IMR-90 (cell line): ENCODE results near the gene PRKACG. TPM values are rescaled to one million over a fixed set of nuclear protein-coding genes. Genes with fewer than 3 reads are reported as not detected.

Source experiments
- ATAC-seq: fragments of 200-7000 bp; cut with Tn5 transposase; 2 replicates; pipeline ENCODE4 v1.9.1; 2020; ENCODE audit warnings: low read depth, mild to moderate bottlenecking, moderate library complexity
- BruUV-seq: library from RNA; stranded (reverse); fragments of 400-500 nt; replicated peaks from 2 replicates; lab custom pipeline; 2021; lab: Mats Ljungman, UMichigan
- CTCF ChIA-PET: fragments of 300-600 bp; formaldehyde crosslinking; extraction: SDS; loops from one replicate; lab custom pipeline; 2021; ENCODE audit warnings: antibody characterized with exemption; lab: Yijun Ruan, JAX
- POLR2A ChIA-PET: fragments of 300-600 bp; sonication (Branson Sonifier 250); formaldehyde crosslinking; loops from one replicate; lab custom pipeline; 2022; ENCODE audit warnings: antibody characterized with exemption; ENCODE audit not compliant: unreplicated experiment; lab: Charles Lee
- DNase-seq: peaks from one replicate; pipeline ENCODE4 v3.0.0; 2013
- H2AFZ ChIP-seq: replicated peaks from 2 replicates; pipeline ENCODE3; 2013; ENCODE audit warnings: low read length, mild to moderate bottlenecking; ENCODE audit not compliant: poor library complexity
- H2AK5ac ChIP-seq: 2 replicates; pipeline ENCODE4 v1.6.1; 2013; ENCODE audit warnings: low read depth, low read length, inconsistent platforms
- H2AK9ac ChIP-seq: replicated peaks from 2 replicates; pipeline ENCODE3; 2013; ENCODE audit warnings: mild to moderate bottlenecking, low read depth, low read length, moderate library complexity; ENCODE audit not compliant: poor library complexity
- H2BK120ac ChIP-seq: 2 replicates; pipeline ENCODE4 v1.6.1; 2013; ENCODE audit warnings: low read depth, low read length, inconsistent platforms
- H2BK15ac ChIP-seq: 3 replicates; pipeline ENCODE4 v1.6.1; 2013; ENCODE audit warnings: low read depth, low read length, inconsistent platforms
- H2BK20ac ChIP-seq: 2 replicates; pipeline ENCODE4 v1.6.1; 2013; ENCODE audit warnings: low read depth, mild to moderate bottlenecking, inconsistent platforms, low read length, moderate library complexity
- H2BK5ac ChIP-seq: 2 replicates; pipeline ENCODE4 v1.6.1; 2013; ENCODE audit warnings: mild to moderate bottlenecking, low read depth, low read length, inconsistent platforms; ENCODE audit not compliant: poor library complexity, severe bottlenecking
- H3K14ac ChIP-seq: replicated peaks from 2 replicates; pipeline ENCODE4 v1.6.1; 2013; ENCODE audit warnings: low read depth, low read length, inconsistent platforms
- H3K18ac ChIP-seq: 2 replicates; pipeline ENCODE4 v1.6.1; 2013; ENCODE audit warnings: low read depth, low read length, control low read depth
- H3K23ac ChIP-seq: 2 replicates; pipeline ENCODE4 v1.6.1; 2013; ENCODE audit warnings: low read depth, low read length, inconsistent platforms
- H3K27ac ChIP-seq: 2 replicates; pipeline ENCODE4 v1.5.1; 2013; ENCODE audit warnings: mild to moderate bottlenecking, control low read depth, low read length; ENCODE audit not compliant: insufficient read depth
- H3K27me3 ChIP-seq: 2 replicates; pipeline ENCODE4 v1.6.1; 2013; ENCODE audit warnings: low read length; ENCODE audit not compliant: control insufficient read depth, insufficient read depth
- H3K36me3 ChIP-seq: 2 replicates; pipeline ENCODE4 v1.6.1; 2013; ENCODE audit warnings: low read length, mixed read lengths; ENCODE audit not compliant: control insufficient read depth, insufficient read depth
- H3K4ac ChIP-seq: 2 replicates; pipeline ENCODE4 v1.6.1; 2013; ENCODE audit warnings: low read depth, low read length, inconsistent platforms
- H3K4me1 ChIP-seq: 2 replicates; pipeline ENCODE4 v1.6.1; 2013; ENCODE audit warnings: low read length, mixed read lengths; ENCODE audit not compliant: control insufficient read depth, insufficient read depth
- H3K4me2 ChIP-seq: 2 replicates; pipeline ENCODE4 v1.6.1; 2013; ENCODE audit warnings: low read depth, mild to moderate bottlenecking, control low read depth, low read length, moderate library complexity
- H3K4me3 ChIP-seq: 2 replicates; pipeline ENCODE4 v1.5.1; 2013; ENCODE audit warnings: low read depth, mild to moderate bottlenecking, control low read depth, low read length, moderate library complexity; ENCODE audit not compliant: insufficient read depth
- H3K56ac ChIP-seq: 2 replicates; pipeline ENCODE4 v1.6.1; 2013; ENCODE audit warnings: low read length, inconsistent platforms; ENCODE audit not compliant: insufficient read depth; ENCODE audit errors: extremely low read depth
- H3K79me1 ChIP-seq, 2 experiments: 2 replicates each; pipeline ENCODE4 v1.6.1; 2013; ENCODE audit warnings: low read length in 2 of 2, inconsistent platforms in 1 of 2, low read depth in 1 of 2
- H3K9ac ChIP-seq: 2 replicates; pipeline ENCODE4 v1.6.1; 2013; ENCODE audit warnings: low read depth, low read length, control low read depth
- H3K9me1 ChIP-seq: 2 replicates; pipeline ENCODE4 v1.6.1; 2013; ENCODE audit warnings: low read length, inconsistent platforms; ENCODE audit not compliant: insufficient read depth
- H3K9me3 ChIP-seq: 2 replicates; pipeline ENCODE4 v1.6.1; 2013; ENCODE audit warnings: low read length; ENCODE audit not compliant: control insufficient read depth, insufficient read depth
- H4K20me1 ChIP-seq: 2 replicates; pipeline ENCODE4 v1.6.1; 2013; ENCODE audit warnings: low read length, inconsistent platforms; ENCODE audit not compliant: insufficient read depth
- H4K5ac ChIP-seq: 2 replicates; pipeline ENCODE4 v1.6.1; 2013; ENCODE audit warnings: mild to moderate bottlenecking, low read depth, low read length, control low read depth
- H4K8ac ChIP-seq, 2 experiments: 2 replicates each; pipeline ENCODE4 v1.6.1; 2013; ENCODE audit warnings: low read depth in 2 of 2, low read length in 2 of 2, control low read depth in 1 of 2, inconsistent platforms in 1 of 2
- H4K91ac ChIP-seq: 2 replicates; pipeline ENCODE4 v1.6.1; 2013; ENCODE audit warnings: low read depth, low read length, inconsistent platforms; ENCODE audit not compliant: insufficient read depth
- BHLHE40 ChIP-seq: fragments of 150-350 bp; IDR thresholded peaks from 2 replicates; pipeline ENCODE4 v1.6.1; 2016; ENCODE audit warnings: mild to moderate bottlenecking, low read depth, low read length
- CEBPB ChIP-seq: IDR thresholded peaks from 2 replicates; pipeline ENCODE4 v1.6.1; 2012; ENCODE audit warnings: low read depth, low read length, improper control_type of control experiment
- CHD1 ChIP-seq: IDR thresholded peaks from 2 replicates; pipeline ENCODE4 v1.6.1; 2012; ENCODE audit warnings: low read depth, low read length, improper control_type of control experiment
- ELK1 ChIP-seq: fragments of 150-350 bp; IDR thresholded peaks from 2 replicates; pipeline ENCODE4 v1.6.1; 2016; ENCODE audit warnings: low read depth, mild to moderate bottlenecking, low read length, moderate library complexity, borderline replicate concordance
- FOS ChIP-seq: fragments of 150-350 bp; IDR thresholded peaks from 2 replicates; pipeline ENCODE4 v1.6.1; 2016; ENCODE audit warnings: low read depth, low read length
- MAFK ChIP-seq: IDR thresholded peaks from 2 replicates; pipeline ENCODE4 v1.6.1; 2012; ENCODE audit warnings: low read depth, low read length, improper control_type of control experiment
- MAZ ChIP-seq: IDR thresholded peaks from 2 replicates; pipeline ENCODE4 v1.6.1; 2012; ENCODE audit warnings: low read depth, mild to moderate bottlenecking, low read length, improper control_type of control experiment, moderate library complexity, borderline replicate concordance
- MXI1 ChIP-seq: IDR thresholded peaks from 2 replicates; pipeline ENCODE4 v1.6.1; 2012; ENCODE audit warnings: low read depth, mild to moderate bottlenecking, low read length, moderate library complexity, borderline replicate concordance
- NFE2L2 ChIP-seq: fragments of 150-350 bp; IDR thresholded peaks from 2 replicates; pipeline ENCODE4 v1.6.1; 2016; ENCODE audit warnings: low read depth, mild to moderate bottlenecking, low read length
- POLR2A ChIP-seq: IDR thresholded peaks from 2 replicates; pipeline ENCODE4 v1.6.1; 2012; ENCODE audit warnings: mild to moderate bottlenecking, low read depth, low read length
- RAD21 ChIP-seq: IDR thresholded peaks from 2 replicates; pipeline ENCODE4 v1.6.1; 2012; ENCODE audit warnings: low read length, improper control_type of control experiment
- RCOR1 ChIP-seq: IDR thresholded peaks from 2 replicates; pipeline ENCODE4 v1.6.1; 2012; ENCODE audit warnings: mild to moderate bottlenecking, low read length, improper control_type of control experiment; ENCODE audit not compliant: insufficient replicate concordance
- RFX5 ChIP-seq: IDR thresholded peaks from 2 replicates; pipeline ENCODE4 v1.8.0; 2012; ENCODE audit warnings: low read depth, mild to moderate bottlenecking, low read length, moderate library complexity
- SMC3 ChIP-seq: fragments of 150-350 bp; IDR thresholded peaks from 2 replicates; pipeline ENCODE4 v1.6.1; 2016; ENCODE audit warnings: low read depth, mild to moderate bottlenecking, antibody characterized with exemption, low read length, moderate library complexity
- USF2 ChIP-seq: fragments of 150-350 bp; IDR thresholded peaks from 2 replicates; pipeline ENCODE4 v1.6.1; 2017; ENCODE audit warnings: mild to moderate bottlenecking, antibody characterized with exemption, low read length, low read depth
- whole genome bisulfite sequencing, 2 experiments: methylation state at CpG; one replicate each; pipeline versions ENCODE4 v1.1.5 to v1.1.7; 2013; ENCODE audit warnings: missing lambda C conversion rate in 2 of 2; ENCODE audit not compliant: insufficient read length in 1 of 2; ENCODE audit errors: extremely low coverage in 2 of 2; 5-methylcytosine and 5-hydroxymethylcytosine counted together
- dilution Hi-C: fragments of 300-500 bp; cut with HindIII; formaldehyde crosslinking; loops from one replicate; pipeline ENCODE4 v1.14.3; 2018; ENCODE audit warnings: low sequenced_read_pairs; ENCODE audit not compliant: unreplicated experiment
- in situ Hi-C: fragments of 300-500 bp; cut with MboI; formaldehyde crosslinking; loops from 3 replicates; pipeline ENCODE4 v1.14.3; 2019; ENCODE audit warnings: low sequenced_read_pairs, inconsistent platforms, mixed read lengths
- intact Hi-C: fragments of 100-400 bp; cut with micrococcal nuclease; formaldehyde crosslinking; loops from 2 replicates; pipeline ENCODE4 v1.10.0; 2022
- polyA plus RNA-seq, 3 experiments: library from polyadenylated mRNA; depleted of rRNA; stranded (reverse); fragments of >200 nt; gene quantifications; 2 replicates each; pipeline ENCODE4 v1.2.3, GENCODE V29; 2012; ENCODE audit warnings: low replicate concordance in 1 of 3
- total RNA-seq: library from RNA; depleted of rRNA; stranded (reverse); fragments of >200 nt; gene quantifications from 2 replicates; pipeline ENCODE4 v1.2.3, GENCODE V29; 2012
- TF ChIP-seq, protein P1 (sequence below): conservative IDR thresholded peaks from 2 replicates; pipeline ENCODE4 v1.5.1; 2012; ENCODE audit warnings: mild to moderate bottlenecking, low read depth, low read length, improper control_type of control experiment

Gene PRKACG
- total and polyA plus RNA-seq, 2 of the 4 experiments (the other 2 are of a cell fraction), result not detected

DNA sequence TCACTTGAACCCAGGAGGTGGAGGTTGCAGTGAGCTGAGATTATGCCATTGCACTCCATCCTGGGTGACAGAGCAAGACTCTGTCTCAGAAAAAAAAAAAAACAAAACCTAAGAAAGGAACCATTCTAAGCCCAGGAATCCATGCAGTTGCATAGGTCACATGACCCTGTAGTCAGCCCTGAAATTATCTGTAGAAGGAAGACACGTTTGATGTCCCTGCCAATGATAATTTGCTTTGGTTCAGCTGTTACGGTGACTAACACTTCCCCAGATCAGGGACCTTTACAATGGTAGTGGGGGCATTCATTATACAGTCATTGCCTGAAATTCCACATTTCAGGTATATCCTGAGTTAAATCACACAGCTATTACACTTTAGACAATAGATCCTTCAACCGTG is 50.5 kb downstream of the PRKACG start:
- H2AK5ac ChIP-seq, result no peak overlapping the region
- H4K5ac ChIP-seq, result no peak overlapping the region
- H3K4me3 ChIP-seq, result no peak overlapping the region
- H4K20me1 ChIP-seq, result no peaks in the 10 kb centered on the region
- H4K8ac ChIP-seq, result no peak overlapping the region
- H3K18ac ChIP-seq, result no peak overlapping the region
- BruUV-seq, result no TSS peak
- no peaks in the 10 kb centered on the region for H3K79me1 ChIP-seq
- no peak overlapping the region for H3K27ac ChIP-seq
- H2BK20ac ChIP-seq, result no peak overlapping the region
- H2BK15ac ChIP-seq, result no peak overlapping the region
- no peak overlapping the region for H2AK9ac ChIP-seq
- no peaks in the 10 kb centered on the region; the same call in 1 of the 2 replicates for H3K27me3 ChIP-seq
- H2AFZ ChIP-seq, result no peak overlapping the region
- intact Hi-C loops, result no loop called here
- H3K4ac ChIP-seq, result no peak overlapping the region
- in situ Hi-C loops, result no loop called here
- dilution Hi-C loops, result no loop called here
- H2BK5ac ChIP-seq, result no peak overlapping the region
- ChIA-PET POLR2A (no interaction called here), CTCF (interaction anchor here (0.6 to 1.7 kb wide), 3 partner anchors 13 to 209 kb away, joined by 3 to 5 read pairs (median 4); no protein-coding TSS in a partner anchor)
- no peak overlapping the region for H3K23ac ChIP-seq
- H3K36me3 ChIP-seq, result no peaks in the 10 kb centered on the region
- H3K9ac ChIP-seq, result no peak overlapping the region
- no peak overlapping the region for H3K14ac ChIP-seq
- no peak overlapping the region for H4K91ac ChIP-seq
- no CpG with 5 or more reads among the region's 3 CpGs for WGBS, 2 experiments
- no peak for TF ChIP-seq RCOR1
- TF ChIP-seq USF2, result no peak
- TF ChIP-seq, protein P1, sequence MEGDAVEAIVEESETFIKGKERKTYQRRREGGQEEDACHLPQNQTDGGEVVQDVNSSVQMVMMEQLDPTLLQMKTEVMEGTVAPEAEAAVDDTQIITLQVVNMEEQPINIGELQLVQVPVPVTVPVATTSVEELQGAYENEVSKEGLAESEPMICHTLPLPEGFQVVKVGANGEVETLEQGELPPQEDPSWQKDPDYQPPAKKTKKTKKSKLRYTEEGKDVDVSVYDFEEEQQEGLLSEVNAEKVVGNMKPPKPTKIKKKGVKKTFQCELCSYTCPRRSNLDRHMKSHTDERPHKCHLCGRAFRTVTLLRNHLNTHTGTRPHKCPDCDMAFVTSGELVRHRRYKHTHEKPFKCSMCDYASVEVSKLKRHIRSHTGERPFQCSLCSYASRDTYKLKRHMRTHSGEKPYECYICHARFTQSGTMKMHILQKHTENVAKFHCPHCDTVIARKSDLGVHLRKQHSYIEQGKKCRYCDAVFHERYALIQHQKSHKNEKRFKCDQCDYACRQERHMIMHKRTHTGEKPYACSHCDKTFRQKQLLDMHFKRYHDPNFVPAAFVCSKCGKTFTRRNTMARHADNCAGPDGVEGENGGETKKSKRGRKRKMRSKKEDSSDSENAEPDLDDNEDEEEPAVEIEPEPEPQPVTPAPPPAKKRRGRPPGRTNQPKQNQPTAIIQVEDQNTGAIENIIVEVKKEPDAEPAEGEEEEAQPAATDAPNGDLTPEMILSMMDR, result no peak
- no peak for TF ChIP-seq RFX5
- no peak for TF ChIP-seq MAZ
- TF ChIP-seq BHLHE40, result no peak
- no peak for TF ChIP-seq ELK1
- no peak for TF ChIP-seq RAD21
- TF ChIP-seq MAFK, result no peak
- TF ChIP-seq CHD1, result no peak
- no peak for TF ChIP-seq POLR2A
- no peak for TF ChIP-seq MXI1
- no peak for TF ChIP-seq CEBPB
- TF ChIP-seq SMC3, result no peak
- TF ChIP-seq FOS, result no peak
- no peak for TF ChIP-seq NFE2L2
- DNase-seq (no peak), ATAC-seq (no peak)
- no peaks in the 10 kb centered on the region for H3K9me3 ChIP-seq
- no peaks in the 10 kb centered on the region for H3K4me1 ChIP-seq
- H3K4me2 ChIP-seq, result no peak overlapping the region
- H2BK120ac ChIP-seq, result no peak overlapping the region
- no peaks in the 10 kb centered on the region for H3K9me1 ChIP-seq
- H3K56ac ChIP-seq, result no peak overlapping the region
